ACC112 (cell line): Measurements from ENCODE around the gene STAG2.
A peak's percentile ranks its signal among the peaks of the same experiment; 100 is the strongest.

Source experiments
- H2AFZ ChIP-seq: fragments of 200-600 bp; sonication (generic); one replicate; pipeline ENCODE4 v1.6.0; 2017; ENCODE audit warnings: antibody characterized with exemption, low read length; ENCODE audit not compliant: unreplicated experiment
- H3K27ac ChIP-seq: fragments of 200-600 bp; sonication (generic); 2 replicates; pipeline ENCODE4 v1.5.1; 2014; ENCODE audit warnings: low read depth, mild to moderate bottlenecking, antibody characterized with exemption, low read length, moderate library complexity
- H3K27me3 ChIP-seq: fragments of 200-600 bp; sonication (generic); 2 replicates; pipeline ENCODE4 v1.6.1; 2014; ENCODE audit warnings: mild to moderate bottlenecking, antibody characterized with exemption, low read length, moderate library complexity, mixed read lengths; ENCODE audit not compliant: insufficient read depth
- H3K36me3 ChIP-seq: fragments of 200-600 bp; sonication (generic); 2 replicates; pipeline ENCODE4 v1.6.1; 2016; ENCODE audit warnings: mild to moderate bottlenecking, antibody characterized with exemption, low read length, moderate library complexity, mixed read lengths; ENCODE audit not compliant: insufficient read depth
- H3K4me1 ChIP-seq: fragments of 200-600 bp; sonication (generic); one replicate; pipeline ENCODE4 v1.6.1; 2016; ENCODE audit warnings: low read length, mixed read lengths; ENCODE audit not compliant: insufficient read depth, unreplicated experiment, control insufficient read depth
- H3K4me3 ChIP-seq: fragments of 200-600 bp; sonication (generic); 2 replicates; pipeline ENCODE4 v1.5.1; 2014; ENCODE audit warnings: mild to moderate bottlenecking, low read depth, low read length
- H3K79me2 ChIP-seq: fragments of 200-600 bp; sonication (generic); one replicate; pipeline ENCODE4 v1.6.0; 2016; ENCODE audit warnings: low read length; ENCODE audit not compliant: control insufficient read depth, unreplicated experiment, insufficient read depth

STAG2 gene

DNA sequence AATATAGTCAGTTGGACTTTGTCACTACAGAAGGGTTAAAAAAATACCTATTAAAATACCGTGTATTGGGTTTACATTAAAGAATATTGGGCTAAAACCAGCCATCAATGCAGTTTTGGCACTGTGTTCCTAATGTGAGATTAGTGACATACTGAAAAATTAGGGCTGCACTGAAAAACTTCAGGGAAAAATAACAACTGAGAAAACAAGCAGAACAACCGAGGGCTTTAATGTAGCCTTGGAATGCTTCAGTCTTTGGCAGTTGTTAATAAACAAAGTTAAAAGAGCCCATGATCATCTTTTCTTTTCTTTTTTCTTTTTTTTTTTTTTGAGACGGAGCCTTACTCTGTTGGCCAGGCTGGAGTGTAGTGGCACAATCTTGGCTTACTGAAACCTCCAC is 12.4 kb downstream of the STAG2 start:
- Histone ChIP-seq H3K4me1 (peaks cover 10% of the 10 kb centered on the region), H2AFZ (no peak overlapping the region), H3K4me3 (no peak overlapping the region), H3K79me2 (peaks cover 74% of the 10 kb centered on the region), H3K27me3 (no peaks in the 10 kb centered on the region), H3K27ac (no peak overlapping the region), H3K36me3 (no peaks in the 10 kb centered on the region)

DNA sequence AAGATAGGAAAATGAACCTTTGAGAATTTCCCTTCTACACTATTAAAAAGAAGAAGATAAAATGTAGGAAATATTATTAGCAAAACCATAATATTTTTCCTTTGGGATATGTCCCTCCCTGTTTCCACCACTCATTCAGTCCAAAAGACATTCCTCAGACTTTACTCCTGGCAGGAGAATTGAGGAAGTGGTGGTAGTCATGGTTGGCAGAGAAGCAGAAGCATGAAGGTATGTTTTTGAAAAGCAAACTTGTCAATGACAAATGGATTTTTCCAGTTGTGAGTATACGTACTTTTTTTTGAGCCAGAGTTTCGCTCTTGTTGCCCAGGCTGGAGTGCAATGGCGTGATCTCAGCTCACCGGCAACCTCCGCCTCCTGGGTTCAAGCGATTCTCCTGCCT is 13.7 kb downstream of the STAG2 start:
- Histone ChIP-seq H2AFZ (no peak overlapping the region), H3K4me1 (peaks cover 12% of the 10 kb centered on the region), H3K36me3 (no peaks in the 10 kb centered on the region), H3K27ac (0 out of 2 replicates have a peak overlapping the region, but pooled peaks have one; percentile 39), H3K79me2 (peaks cover 76% of the 10 kb centered on the region), H3K27me3 (no peaks in the 10 kb centered on the region), H3K4me3 (no peak overlapping the region)

DNA sequence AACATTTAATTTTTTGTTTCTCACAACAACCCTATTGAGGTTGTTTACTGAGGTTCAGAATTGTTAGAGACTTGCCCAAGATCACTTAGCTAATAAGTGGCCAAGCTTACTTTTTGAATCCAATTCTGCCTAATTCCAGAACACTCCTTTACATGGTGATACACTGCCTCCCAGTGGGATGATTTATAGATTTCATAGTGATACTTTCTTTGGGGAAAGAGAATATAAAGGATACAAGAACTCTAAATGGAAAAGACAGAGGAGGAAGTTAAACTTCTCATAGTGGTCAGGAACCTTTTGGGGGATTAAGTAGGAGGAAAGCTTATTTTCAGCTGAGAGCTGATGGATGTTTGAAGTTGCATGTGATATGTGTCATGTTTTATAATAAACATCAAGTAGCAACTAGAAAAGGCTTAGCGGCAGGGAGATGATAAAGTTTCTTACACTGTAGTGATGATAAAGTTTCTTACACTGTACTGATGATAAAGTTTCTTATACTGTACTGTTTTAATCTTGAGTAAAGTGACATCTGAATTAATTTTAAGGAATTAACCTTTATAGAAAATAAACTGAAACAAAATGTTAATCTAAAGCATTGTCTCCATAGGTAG is 15.3 kb downstream of the STAG2 start:
- H3K79me2 ChIP-seq = peaks cover 74% of the 10 kb centered on the region
- H3K4me3 ChIP-seq = no peak overlapping the region
- H3K27ac ChIP-seq = no peak overlapping the region
- H3K27me3 ChIP-seq = no peaks in the 10 kb centered on the region
- H2AFZ ChIP-seq = no peak overlapping the region
- no peaks in the 10 kb centered on the region for H3K36me3 ChIP-seq
- H3K4me1 ChIP-seq = peaks cover 16% of the 10 kb centered on the region

DNA sequence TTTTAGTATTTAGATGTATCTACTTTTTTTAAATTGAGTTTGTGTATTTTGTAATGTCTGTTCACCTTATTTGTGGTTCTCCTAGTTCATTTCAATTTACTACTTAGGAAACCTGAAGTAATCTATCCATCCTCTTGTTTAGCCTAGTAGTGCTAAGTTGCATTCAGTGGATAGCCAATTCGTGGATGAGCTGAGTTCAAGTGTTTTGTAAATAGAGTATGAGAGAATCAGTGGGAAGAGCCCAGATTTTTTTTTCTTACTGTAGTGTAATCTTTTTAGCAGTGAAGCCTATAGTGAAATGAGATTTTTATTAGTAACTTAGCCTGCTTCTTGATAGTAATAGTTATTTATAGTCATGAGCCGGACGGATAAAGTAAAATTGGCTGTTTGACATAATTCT is 21.7 kb downstream of the STAG2 start:
- Histone ChIP-seq H3K27ac (no peak overlapping the region), H3K4me3 (no peak overlapping the region), H3K79me2 (peaks cover 85% of the 10 kb centered on the region), H3K4me1 (peaks cover 17% of the 10 kb centered on the region), H2AFZ (no peak overlapping the region), H3K36me3 (no peaks in the 10 kb centered on the region), H3K27me3 (no peaks in the 10 kb centered on the region)

DNA sequence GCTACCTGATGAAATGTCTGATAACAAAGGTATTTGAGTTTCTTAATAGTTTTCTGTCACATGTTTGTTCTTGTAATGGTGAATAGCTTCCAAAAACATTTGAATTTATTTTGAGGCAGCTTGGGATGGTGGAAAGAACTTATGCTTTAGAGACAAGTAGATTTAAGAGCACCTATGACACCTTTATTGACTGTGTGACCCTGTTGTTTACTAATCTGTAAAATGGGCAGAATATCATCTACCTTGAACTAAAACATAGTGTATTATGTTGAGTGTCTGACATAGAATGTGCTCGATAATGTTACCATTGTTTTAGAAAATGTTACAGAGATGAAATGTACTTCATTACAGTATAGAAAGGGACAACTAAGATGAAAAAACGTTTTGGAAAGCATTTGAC is 24.9 kb downstream of the STAG2 start:
- no peaks in the 10 kb centered on the region for H3K36me3 ChIP-seq
- no peak overlapping the region for H3K27ac ChIP-seq
- no peak overlapping the region for H3K4me3 ChIP-seq
- H3K4me1 ChIP-seq = peaks cover 9% of the 10 kb centered on the region
- no peaks in the 10 kb centered on the region for H3K27me3 ChIP-seq
- H2AFZ ChIP-seq = no peak overlapping the region
- peaks cover 79% of the 10 kb centered on the region for H3K79me2 ChIP-seq

DNA sequence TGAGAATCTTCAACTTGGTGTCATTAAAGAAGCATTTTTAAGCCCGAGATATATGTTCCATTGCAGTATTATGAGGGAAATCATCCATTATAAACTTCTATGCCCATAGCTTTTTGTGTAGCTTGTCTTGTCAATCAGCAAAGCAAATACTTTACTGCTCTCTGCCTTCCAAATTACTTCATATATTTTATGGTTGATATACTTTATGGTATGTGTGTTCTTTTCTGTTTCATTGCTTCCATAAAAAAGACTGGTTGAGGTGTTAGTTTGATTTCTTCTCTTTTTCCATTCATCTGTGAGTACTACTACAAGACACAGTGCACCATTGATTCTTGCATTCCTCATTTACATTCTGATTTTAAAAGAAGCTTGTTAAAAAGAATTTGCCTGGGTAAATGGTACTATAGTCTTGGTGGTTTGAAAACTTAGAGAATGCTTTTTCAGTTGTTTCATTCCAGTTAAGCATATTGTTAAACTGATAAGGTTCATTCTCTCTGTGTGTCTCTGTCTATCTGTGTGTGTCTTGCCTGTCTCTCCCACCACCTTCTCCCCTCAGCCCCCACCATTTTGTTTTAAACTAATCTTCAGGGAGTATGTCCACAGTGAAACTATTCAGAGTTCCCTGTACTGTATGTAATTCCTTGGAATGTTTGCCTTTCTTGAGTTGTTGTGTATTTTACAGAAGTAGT is 27.1 kb downstream of the STAG2 start:
- Histone ChIP-seq H3K79me2 (peaks cover 75% of the 10 kb centered on the region), H3K4me1 (peaks cover 18% of the 10 kb centered on the region), H3K36me3 (no peaks in the 10 kb centered on the region), H3K4me3 (no peak overlapping the region), H3K27ac (no peak overlapping the region), H2AFZ (no peak overlapping the region), H3K27me3 (no peaks in the 10 kb centered on the region)

DNA sequence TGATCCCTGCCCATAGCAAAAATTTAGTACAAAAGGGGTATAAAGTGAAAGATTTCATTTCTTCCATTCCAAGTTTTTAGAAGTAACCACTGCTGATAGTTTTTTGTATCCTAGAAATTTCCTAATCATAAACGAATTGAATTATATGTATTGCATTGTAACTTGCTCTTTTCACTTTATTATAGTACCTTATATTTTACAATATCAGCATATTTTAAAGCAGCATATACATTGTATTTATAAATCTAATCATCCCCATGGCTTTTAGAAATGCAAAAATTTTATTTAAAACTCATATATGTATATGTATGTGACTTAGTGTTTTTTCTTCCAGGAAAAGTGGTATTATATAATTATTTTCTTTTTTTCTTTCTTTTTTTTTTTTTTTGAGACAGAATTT is 27.7 kb downstream of the STAG2 start:
- no peaks in the 10 kb centered on the region for H3K36me3 ChIP-seq
- peaks cover 77% of the 10 kb centered on the region for H3K79me2 ChIP-seq
- H3K27ac ChIP-seq = no peak overlapping the region
- no peak overlapping the region for H3K4me3 ChIP-seq
- no peak overlapping the region for H2AFZ ChIP-seq
- peaks cover 24% of the 10 kb centered on the region for H3K4me1 ChIP-seq
- H3K27me3 ChIP-seq = no peaks in the 10 kb centered on the region

DNA sequence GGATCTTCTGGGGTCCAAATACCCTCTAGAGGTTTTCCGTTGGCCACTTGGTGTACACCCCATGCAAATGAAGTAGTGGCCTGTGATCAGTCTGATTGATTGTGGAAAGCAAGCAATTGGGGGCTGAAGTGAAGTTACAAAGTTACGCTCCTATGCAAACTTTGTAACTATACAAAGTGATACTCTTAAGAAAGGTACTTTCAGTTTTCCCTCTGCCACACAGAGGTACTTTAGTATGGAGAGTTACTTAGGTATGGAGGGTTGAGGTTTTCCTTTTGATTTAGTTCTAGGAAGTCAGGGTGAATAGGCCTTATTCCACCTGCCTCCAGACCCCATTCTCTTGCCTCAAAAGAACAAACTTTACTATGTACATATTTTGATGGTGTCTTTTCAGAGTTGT is 28.7 kb downstream of the STAG2 start:
- no peak overlapping the region for H3K27ac ChIP-seq
- H2AFZ ChIP-seq = no peak overlapping the region
- H3K4me1 ChIP-seq = peaks cover 26% of the 10 kb centered on the region
- H3K79me2 ChIP-seq = peaks cover 78% of the 10 kb centered on the region
- H3K36me3 ChIP-seq = no peaks in the 10 kb centered on the region
- no peaks in the 10 kb centered on the region for H3K27me3 ChIP-seq
- H3K4me3 ChIP-seq = no peak overlapping the region

DNA sequence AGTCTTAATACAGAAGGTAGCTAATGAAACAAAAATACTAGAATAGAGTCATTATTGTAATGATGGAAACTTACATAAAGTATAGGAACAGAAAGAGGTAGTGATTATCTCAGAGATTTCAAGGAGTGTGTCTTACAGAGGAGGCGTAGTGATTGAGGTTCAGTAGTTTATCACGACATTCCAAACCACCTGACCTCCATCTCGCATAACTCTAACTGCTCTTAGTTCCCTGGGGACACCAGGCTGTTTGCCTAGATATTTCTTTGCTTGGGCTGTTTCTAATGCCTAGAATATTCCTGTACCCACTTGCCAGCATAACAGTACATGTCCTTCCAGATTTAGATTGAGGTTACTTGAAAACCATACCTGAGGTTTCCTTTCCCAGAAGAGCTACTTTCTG is 29.1 kb downstream of the STAG2 start:
- no peak overlapping the region for H3K27ac ChIP-seq
- no peak overlapping the region for H3K4me3 ChIP-seq
- no peaks in the 10 kb centered on the region for H3K27me3 ChIP-seq
- no peaks in the 10 kb centered on the region for H3K36me3 ChIP-seq
- H2AFZ ChIP-seq = no peak overlapping the region
- peaks cover 77% of the 10 kb centered on the region for H3K79me2 ChIP-seq
- H3K4me1 ChIP-seq = peaks cover 23% of the 10 kb centered on the region

DNA sequence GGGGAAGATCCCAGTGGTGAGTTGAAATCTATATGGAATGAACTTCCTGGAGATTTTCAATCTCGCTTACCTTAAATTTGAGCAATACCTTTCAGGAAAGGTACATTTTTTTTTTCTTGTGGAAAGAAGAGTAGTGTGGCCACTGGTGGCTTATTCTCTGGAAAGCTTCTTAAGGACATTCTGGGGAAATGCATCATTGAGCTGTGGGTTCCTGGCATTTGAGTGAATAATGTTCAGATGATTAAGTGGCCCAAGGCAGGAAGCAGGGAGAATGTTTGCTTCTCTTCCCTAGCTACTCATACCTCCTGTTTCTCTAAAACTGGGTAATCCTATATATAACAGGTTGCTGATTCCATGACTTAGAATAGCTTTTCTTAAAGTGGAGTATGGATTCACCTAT is 31.8 kb downstream of the STAG2 start:
- Histone ChIP-seq H3K36me3 (no peaks in the 10 kb centered on the region), H3K4me3 (no peak overlapping the region), H3K27ac (peak overlapping the region; percentile 52), H3K4me1 (peaks cover 23% of the 10 kb centered on the region), H2AFZ (no peak overlapping the region), H3K27me3 (no peaks in the 10 kb centered on the region), H3K79me2 (peaks cover 80% of the 10 kb centered on the region)

DNA sequence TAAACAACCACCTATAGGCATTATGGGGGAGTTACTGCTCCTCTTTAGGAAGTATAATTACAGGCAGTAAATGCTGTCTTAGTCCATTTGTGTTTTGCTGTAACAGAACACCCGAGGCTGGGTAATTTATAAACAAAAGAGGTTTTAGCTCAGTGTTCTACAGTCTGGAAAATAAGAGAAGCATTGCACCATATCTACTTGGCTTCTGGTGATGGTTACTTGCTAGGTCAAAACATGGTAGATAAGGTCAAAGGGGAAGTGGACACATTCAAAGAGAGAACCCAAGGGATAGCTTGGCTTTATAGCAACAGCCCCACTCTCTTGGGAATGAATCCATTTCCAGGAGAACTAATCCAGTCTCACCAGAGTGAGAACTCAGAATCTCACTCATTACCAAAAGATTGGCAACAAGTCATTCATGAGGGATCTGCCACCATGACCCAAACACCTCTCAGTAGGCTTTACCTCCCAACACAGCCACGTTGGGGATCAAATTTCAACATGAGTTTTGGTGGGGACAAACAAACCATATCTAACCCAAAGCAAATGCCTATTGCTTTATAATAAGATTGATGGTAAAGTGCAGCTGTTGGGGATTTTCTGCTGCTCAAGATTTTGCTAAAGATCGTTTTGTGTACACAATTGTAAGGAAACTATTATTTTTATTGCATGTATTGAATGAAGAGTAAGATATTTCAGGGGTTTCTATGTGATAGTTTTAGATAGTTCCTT is 32.6 kb downstream of the STAG2 start:
- Histone ChIP-seq H3K4me3 (no peak overlapping the region), H3K36me3 (no peaks in the 10 kb centered on the region), H3K27me3 (no peaks in the 10 kb centered on the region), H2AFZ (no peak overlapping the region), H3K79me2 (peaks cover 77% of the 10 kb centered on the region), H3K4me1 (peaks cover 23% of the 10 kb centered on the region), H3K27ac (peak overlapping the region; percentile 43)
